Hepatocyte (in vitro differentiated cells): ENCODE data around the gene NCR1.

ENCODE experiments used
- EZH2 ChIP-seq: fragments of 200-600 bp; sonication (generic); IDR thresholded peaks from 2 replicates; pipeline ENCODE4 v1.6.1; 2016; ENCODE audit warnings: antibody characterized with exemption, mild to moderate bottlenecking, borderline replicate concordance
- EZH2phosphoT487 ChIP-seq: fragments of 200-600 bp; sonication (generic); IDR thresholded peaks from one replicate; pipeline ENCODE4 v1.6.1; 2018; ENCODE audit warnings: antibody characterized with exemption, mild to moderate bottlenecking, low read depth, moderate library complexity; ENCODE audit not compliant: unreplicated experiment, severe bottlenecking
- TF ChIP-seq, protein P1 (sequence below): fragments of 200-600 bp; sonication (generic); IDR thresholded peaks from 2 replicates; pipeline ENCODE4 v1.5.1; 2016; ENCODE audit warnings: antibody characterized with exemption, mild to moderate bottlenecking; ENCODE audit not compliant: poor library complexity

DNA sequence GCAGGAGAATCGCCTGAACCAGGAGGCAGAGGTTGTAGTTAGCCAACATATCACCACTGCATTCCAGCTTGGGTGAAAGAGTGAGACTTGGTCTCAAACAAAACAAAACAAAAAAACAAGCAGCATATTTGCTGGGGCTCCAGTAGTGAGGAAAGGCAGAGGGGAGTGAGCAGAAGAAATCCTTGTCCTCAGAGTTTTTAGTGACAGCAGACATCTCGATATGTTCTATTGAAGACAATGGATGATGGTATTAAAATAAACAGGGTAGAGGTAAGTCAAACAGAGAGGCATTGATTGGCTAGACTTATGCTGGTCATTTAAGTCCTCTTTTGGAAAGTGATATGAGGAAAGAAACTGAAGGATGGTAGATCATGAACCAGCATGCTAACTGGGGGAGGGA, 22.4 kb downstream of the NCR1 start:
- TF ChIP-seq, protein P1, sequence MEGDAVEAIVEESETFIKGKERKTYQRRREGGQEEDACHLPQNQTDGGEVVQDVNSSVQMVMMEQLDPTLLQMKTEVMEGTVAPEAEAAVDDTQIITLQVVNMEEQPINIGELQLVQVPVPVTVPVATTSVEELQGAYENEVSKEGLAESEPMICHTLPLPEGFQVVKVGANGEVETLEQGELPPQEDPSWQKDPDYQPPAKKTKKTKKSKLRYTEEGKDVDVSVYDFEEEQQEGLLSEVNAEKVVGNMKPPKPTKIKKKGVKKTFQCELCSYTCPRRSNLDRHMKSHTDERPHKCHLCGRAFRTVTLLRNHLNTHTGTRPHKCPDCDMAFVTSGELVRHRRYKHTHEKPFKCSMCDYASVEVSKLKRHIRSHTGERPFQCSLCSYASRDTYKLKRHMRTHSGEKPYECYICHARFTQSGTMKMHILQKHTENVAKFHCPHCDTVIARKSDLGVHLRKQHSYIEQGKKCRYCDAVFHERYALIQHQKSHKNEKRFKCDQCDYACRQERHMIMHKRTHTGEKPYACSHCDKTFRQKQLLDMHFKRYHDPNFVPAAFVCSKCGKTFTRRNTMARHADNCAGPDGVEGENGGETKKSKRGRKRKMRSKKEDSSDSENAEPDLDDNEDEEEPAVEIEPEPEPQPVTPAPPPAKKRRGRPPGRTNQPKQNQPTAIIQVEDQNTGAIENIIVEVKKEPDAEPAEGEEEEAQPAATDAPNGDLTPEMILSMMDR, result no peak
- no peak for TF ChIP-seq EZH2
- no peak for TF ChIP-seq EZH2phosphoT487
